GM21390 (cell line): Measurements from ENCODE around the gene RPGRIP1.
"Not testable (repeated sequence)": the region's sequence is repeated elsewhere in the genome, so short reads cannot be mapped to it uniquely, and the experiment has no call there.

ENCODE experiments used
- ATAC-seq: cut with Tn5 transposase; IDR thresholded peaks from one replicate; pipeline ENCODE4 v1.9.1; 2021; ENCODE audit not compliant: unreplicated experiment

RPGRIP1 gene

DNA sequence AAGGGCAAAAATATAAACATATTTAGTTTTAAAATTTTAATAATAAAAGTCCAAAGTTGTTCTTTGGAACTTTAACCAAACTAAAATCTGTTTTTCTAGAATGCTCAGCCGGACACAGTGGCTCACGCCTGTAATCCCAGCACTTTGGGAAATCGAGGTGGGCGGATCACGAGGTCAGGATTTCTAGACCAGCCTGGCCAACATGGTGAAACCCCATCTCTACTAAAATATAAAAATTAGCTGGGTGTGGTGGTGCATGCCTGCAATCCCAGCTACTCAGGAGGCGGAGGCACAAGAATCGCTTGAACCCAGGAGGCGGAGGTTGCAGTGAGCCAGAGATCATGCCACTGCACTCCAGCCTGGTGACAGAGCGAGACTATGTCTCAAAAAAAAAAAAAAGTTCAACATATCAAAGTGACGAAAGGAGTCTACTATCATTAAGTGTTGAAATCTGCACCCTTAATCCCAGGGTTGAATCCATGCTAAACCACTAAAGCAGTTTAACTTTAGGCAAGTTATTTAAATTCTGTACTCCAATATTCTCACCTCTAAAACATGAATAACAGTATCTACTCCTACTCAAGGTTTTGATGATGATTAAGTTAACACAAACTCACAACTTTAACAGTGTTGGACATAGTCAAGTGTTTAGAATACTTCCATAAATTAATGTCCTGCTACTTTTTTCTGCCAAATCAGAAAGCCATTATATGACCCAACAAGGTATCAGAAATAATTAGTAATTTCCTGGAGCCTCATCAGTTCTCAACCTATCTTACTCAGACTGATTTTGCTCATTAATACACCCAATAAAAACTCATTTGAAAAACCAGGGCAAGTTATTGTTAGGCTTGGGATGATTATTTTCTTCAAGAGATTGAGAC is 21.6 kb upstream of the RPGRIP1 start:
- ATAC-seq = no peak

- no peak for ATAC-seq
These were observed 20.7 kb upstream of the RPGRIP1 start for GRCh38 chr14:21258889-21259787.

DNA sequence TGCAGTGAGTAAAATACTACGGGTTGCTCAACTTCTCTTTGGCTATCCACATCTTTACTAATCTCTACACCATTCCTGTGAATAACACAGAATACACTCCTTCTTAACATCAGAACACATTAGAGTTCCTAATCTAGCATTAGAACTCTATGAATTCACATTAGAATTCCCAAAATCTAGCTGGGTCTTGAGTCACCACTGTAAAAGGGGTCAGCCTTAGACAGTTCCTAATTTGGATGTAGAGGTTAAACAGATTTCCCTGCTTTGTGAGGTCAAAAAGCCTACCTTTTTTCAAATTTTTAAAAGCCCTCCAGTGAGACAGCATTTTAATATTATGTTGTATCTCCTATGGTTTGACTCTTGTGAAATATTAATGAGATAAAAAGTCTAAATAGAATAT is 18.1 kb upstream of the RPGRIP1 start:
- no peak for ATAC-seq

GRCh38 chr14:21262410-21262809 is 17.5 kb upstream of the RPGRIP1 start:
- no peak for ATAC-seq

- ATAC-seq = no peak
These were observed 16.4 kb upstream of the RPGRIP1 start for GRCh38 chr14:21263284-21264024.

GRCh38 chr14:21264025-21264801 is 15.7 kb upstream of the RPGRIP1 start:
- peak; percentile 60 for ATAC-seq

DNA sequence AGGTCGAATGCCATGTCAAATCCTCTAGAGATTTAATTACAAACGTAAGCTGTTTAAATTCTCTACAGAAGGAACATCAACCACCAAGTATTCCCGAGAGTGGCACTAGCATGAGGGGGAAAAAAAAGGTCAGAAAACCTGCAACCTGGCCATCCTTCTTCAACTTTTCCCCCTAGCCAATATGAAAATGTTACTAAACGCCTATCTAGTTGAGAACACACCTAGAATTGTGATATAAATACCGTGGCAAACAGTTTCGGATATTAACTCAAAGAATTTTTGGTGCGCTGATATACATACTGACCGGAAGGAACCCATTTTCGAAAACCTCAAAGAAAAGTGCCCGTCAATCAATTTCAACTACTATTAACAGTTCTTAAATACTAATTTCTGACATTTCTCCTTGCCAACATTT is 12.4 kb upstream of the RPGRIP1 start:
- no peak for ATAC-seq

- no peak for ATAC-seq
These were observed 11.8 kb upstream of the RPGRIP1 start for GRCh38 chr14:21267886-21268616.

GRCh38 chr14:21268617-21269251 is 11.1 kb upstream of the RPGRIP1 start:
- ATAC-seq = no peak

DNA sequence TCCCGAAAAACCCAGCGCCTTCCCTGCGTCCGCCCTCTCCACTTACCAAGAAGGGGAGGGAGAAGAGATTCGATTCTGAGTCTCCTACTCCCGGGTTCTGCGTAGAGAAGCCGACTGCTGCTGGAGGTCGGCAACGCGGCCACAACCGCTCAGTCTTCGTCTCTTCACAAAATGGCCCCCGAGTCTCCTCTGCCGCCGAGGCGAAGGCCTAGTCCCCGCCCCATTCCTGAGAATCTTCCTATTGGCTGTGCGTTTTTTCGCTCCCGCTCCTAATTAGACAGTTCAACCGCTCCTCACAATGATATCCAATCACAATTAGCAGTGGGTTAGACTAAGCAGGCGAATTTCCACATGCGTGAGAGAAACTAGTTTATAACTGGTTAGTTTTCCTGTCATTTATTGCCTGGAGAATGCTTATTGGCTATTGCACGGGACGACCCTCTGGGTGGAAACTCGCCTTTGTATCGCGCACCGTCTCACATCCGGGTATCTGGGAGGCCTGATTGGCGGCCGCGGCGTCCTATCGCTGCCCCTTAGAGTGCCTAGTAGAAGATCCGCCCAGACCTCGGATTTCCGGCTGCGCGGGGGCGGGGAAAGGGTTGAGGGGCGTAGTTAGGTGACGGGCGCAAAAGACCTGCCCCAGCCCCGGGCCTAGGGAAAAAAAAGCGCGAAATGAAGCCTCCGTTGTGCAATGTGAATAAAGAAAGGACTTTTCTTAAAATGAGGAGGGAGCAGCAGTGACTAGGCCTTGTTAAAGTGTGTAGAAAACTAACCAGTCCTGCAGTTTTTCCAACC is 10.4 kb upstream of the RPGRIP1 start, which contains the start of gene HNRNPC:
TSS of gene HNRNPC (minus strand) at position 191 of the 795 bp plus-strand sequence. CDS start 35,249 bp downstream, outside the sequence.
- peak; percentile 89 for ATAC-seq

- not testable (repeated sequence) for ATAC-seq
These were observed 7.2 kb upstream of the RPGRIP1 start for GRCh38 chr14:21272661-21273060.

- no peak for ATAC-seq
These were observed 4.5 kb upstream of the RPGRIP1 start for GRCh38 chr14:21275261-21275858.

- no peak for ATAC-seq
These were observed 1.3 kb upstream of the RPGRIP1 start for GRCh38 chr14:21278632-21279031.

DNA sequence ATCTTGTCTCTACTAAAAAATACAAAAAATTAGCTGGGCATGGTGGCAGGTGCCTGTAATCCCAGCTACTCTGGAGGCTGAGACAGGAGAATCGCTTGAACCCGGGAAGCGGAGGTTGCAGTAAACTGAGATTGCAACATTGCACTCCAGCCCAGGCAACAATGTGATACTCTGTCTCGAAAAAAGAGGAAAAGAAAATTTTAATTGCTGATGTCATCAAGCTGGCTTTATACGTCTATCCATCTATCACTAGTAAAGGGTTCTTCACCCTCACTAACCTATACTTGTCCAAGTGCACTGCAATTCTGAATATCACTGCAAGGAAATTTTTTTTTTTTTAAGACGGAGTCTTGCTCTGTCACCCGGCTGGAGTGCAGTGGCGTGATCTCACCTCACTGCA is 2.0 kb downstream of the RPGRIP1 start:
- ATAC-seq = not testable (repeated sequence)

GRCh38 chr14:21286516-21286915 is 6.6 kb downstream of the RPGRIP1 start:
- not testable (repeated sequence) for ATAC-seq

- no peak for ATAC-seq
These were observed 7.3 kb downstream of the RPGRIP1 start for GRCh38 chr14:21287168-21287567.

- ATAC-seq = not testable (repeated sequence)
These were observed 14.1 kb downstream of the RPGRIP1 start for GRCh38 chr14:21294026-21294425.

DNA sequence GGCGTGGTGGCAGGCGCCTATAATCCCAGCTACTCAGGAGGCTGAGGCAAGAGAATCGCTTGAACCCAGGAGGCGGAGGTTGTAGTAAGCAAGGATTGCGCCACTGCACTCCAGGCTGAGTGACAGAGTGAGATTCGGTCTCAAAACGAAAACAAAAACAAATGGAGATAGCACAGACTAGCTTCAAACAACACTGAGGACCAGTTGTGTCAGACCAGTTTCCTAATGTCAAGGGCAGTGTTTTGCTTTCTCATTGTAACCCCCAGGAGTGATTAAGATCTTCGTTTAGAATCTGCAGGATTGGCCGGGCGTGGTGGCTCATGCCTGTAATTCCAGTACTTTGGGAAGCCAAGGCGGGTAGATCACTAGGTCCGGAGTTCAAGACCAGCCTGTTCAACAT is 18.5 kb downstream of the RPGRIP1 start:
- no peak for ATAC-seq
